GM23248 (cell line): Measurements from ENCODE around the gene TNS3.

Experiments
- EZH2 ChIP-seq: fragments of 200-600 bp; sonication (generic); IDR thresholded peaks from 2 replicates; pipeline ENCODE4 v1.6.1; 2018; ENCODE audit warnings: antibody characterized with exemption, mild to moderate bottlenecking; ENCODE audit not compliant: insufficient read depth, poor library complexity, severe bottlenecking
- EZH2phosphoT487 ChIP-seq: fragments of 200-600 bp; sonication (generic); IDR thresholded peaks from 2 replicates; pipeline ENCODE4 v1.6.1; 2018; ENCODE audit warnings: antibody characterized with exemption, moderate library complexity, mild to moderate bottlenecking, low read depth; ENCODE audit not compliant: insufficient read depth

- TF ChIP-seq EZH2 (no peak), EZH2phosphoT487 (no peak)
Measured at GRCh38 chr7:47577321-47577919, 4.5 kb downstream of the TNS3 start.
